ENCODE data around the gene HIVEP3.

DNA sequence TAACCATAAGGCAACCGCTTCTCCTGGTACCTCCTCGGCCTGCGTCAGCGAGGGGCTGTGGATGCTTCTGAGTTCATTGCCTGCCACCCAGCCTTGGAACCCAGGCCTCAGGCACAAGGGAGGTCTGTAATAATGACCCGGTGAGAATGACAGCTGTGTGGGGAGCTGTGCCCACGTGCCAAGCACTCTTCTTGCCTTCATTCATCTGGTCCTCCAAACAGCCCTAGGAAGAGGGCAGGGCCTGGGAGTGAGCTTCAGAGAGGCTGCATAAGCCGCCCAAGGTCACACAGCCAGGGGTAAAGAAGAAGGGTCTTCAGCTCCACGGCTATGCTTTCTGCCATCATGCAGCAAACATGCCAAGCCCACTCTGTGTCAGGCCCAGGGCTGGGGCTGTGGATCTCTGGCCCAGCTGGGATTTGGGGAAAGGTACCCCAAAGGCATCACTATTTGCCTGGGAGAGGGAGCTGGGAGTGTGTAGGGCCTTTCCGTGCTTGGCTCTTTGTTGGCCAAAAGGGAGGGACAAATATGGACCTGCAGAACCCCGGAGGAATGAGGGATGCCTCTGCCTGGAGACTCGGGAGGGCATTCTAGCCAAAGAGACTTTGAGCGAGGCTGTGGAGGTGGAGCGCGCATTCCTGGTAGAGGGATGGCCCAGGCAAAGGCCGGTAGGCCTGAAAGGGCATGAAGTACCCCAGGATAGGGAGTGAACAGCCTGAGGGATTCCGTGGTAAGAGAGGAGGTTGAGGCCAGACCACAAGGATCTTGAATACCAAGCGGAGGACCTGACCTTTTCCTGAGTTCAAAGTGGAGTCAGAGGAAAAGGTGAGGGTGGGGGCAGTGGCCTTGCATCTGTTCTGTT is 424.1 kb downstream of the HIVEP3 start:
- TF ChIP-seq YY1 (IDR thresholded peaks at IDR 0.05; ENCODE audit: insufficient read depth, insufficient read length): no peak
- TF ChIP-seq SUZ12 (IDR thresholded peaks at IDR 0.05; ENCODE audit: extremely low read depth, insufficient read depth, insufficient read length): no peak
